A549 (cell line): ENCODE results near the gene POP4. TPM values are rescaled to one million over a fixed set of nuclear protein-coding genes. Genes with fewer than 3 reads are reported as not detected.

Experiments
- ATAC-seq, 2 experiments: fragments of 200-7000 bp in 1 of 2; fragments of >200 bp in 1 of 2; cut with Nextera tagmentation in 1 of 2; cut with Tn5 transposase in 1 of 2; 3 replicates each; pipeline versions ENCODE4 v1.8.0 to v1.9.1; 2018 to 2020; ENCODE audit warnings: mild to moderate bottlenecking in 1 of 2, moderate library complexity in 1 of 2
- CTCF ChIA-PET: fragments of 300-600 bp; sonication (Branson Sonifier 250); formaldehyde crosslinking; extraction: SDS; loops from one replicate; lab custom pipeline; 2021; ENCODE audit warnings: antibody characterized with exemption, inconsistent platforms; lab: Yijun Ruan, JAX
- POLR2A ChIA-PET: fragments of 350-600 bp; formaldehyde crosslinking; extraction: SDS; loops from one replicate; lab custom pipeline; 2021; ENCODE audit warnings: antibody characterized with exemption, inconsistent platforms; lab: Yijun Ruan, JAX
- DNase-seq, 2 experiments: peaks; one replicate each; pipeline versions ENCODE4 v3.0.0 to v3.0.0-alpha.2; 2011 to 2016; ENCODE audit warnings: low read depth in 1 of 2, low spot score in 1 of 2
- FAIRE-seq: peaks from 2 replicates; lab custom pipeline; 2011; peaks lifted over from hg19 to GRCh38; lab: Jason Lieb, UNC
- H3K27ac ChIP-seq, 2 experiments: fragments of >200 bp; sonication (Bioruptor Twin); formaldehyde crosslinking; 3 replicates each; pipeline ENCODE4 v1.5.1; 2016 to 2017
- H3K4me1 ChIP-seq: fragments of >200 bp; sonication (Bioruptor Twin); formaldehyde crosslinking; 3 replicates; pipeline ENCODE4 v1.6.1; 2016
- H3K4me2 ChIP-seq: fragments of >200 bp; sonication (Bioruptor Twin); formaldehyde crosslinking; 3 replicates; pipeline ENCODE4 v1.6.1; 2016
- H3K4me3 ChIP-seq: fragments of >200 bp; sonication (Bioruptor Twin); formaldehyde crosslinking; 3 replicates; pipeline ENCODE4 v1.5.1; 2016
- H3K9me3 ChIP-seq: fragments of >200 bp; sonication (Bioruptor Twin); formaldehyde crosslinking; 3 replicates; pipeline ENCODE4 v1.6.1; 2016
- EHMT2 ChIP-seq: fragments of 200-600 bp; sonication (generic); IDR thresholded peaks from 2 replicates; pipeline ENCODE4 v1.6.1; 2016; ENCODE audit warnings: antibody characterized with exemption, low read depth, mild to moderate bottlenecking, moderate library complexity
- HOXB13 ChIP-seq: fragments of 250-450 bp; sonication (Bioruptor Pico); IDR thresholded peaks from 2 replicates; pipeline ENCODE4 v1.5.0; 2020; ENCODE audit warnings: low read depth, mild to moderate bottlenecking, moderate library complexity
- KDM1A ChIP-seq: fragments of 200-600 bp; sonication (generic); IDR thresholded peaks from 2 replicates; pipeline ENCODE4 v1.6.1; 2016; ENCODE audit warnings: low read depth, mild to moderate bottlenecking
- MYC ChIP-seq: IDR thresholded peaks from 2 replicates; pipeline ENCODE4 v1.6.1; 2012; ENCODE audit warnings: mild to moderate bottlenecking, inconsistent platforms, low read length, improper control_type of control experiment, borderline replicate concordance
- NFE2L2 ChIP-seq: fragments of 150-350 bp; conservative IDR thresholded peaks from 2 replicates; pipeline ENCODE4 v1.6.1; 2014; ENCODE audit warnings: low read length
- NPAS2 ChIP-seq: fragments of 250-450 bp; sonication (Bioruptor Pico); IDR thresholded peaks from 2 replicates; pipeline ENCODE4 v1.8.0; 2022; ENCODE audit warnings: mild to moderate bottlenecking, moderate library complexity, borderline replicate concordance
- RNF2 ChIP-seq: fragments of 200-600 bp; sonication (generic); IDR thresholded peaks from 2 replicates; pipeline ENCODE4 v1.6.1; 2016; ENCODE audit warnings: low read depth, mild to moderate bottlenecking, antibody characterized with exemption, moderate library complexity, borderline replicate concordance
- SMC3 ChIP-seq: fragments of >200 bp; sonication (Bioruptor Twin); formaldehyde crosslinking; IDR thresholded peaks from 3 replicates; pipeline ENCODE4 v1.6.1; 2018; ENCODE audit warnings: inconsistent platforms
- TP53 ChIP-seq: fragments of 250-450 bp; sonication (Bioruptor Pico); IDR thresholded peaks from 2 replicates; pipeline ENCODE4 v1.5.0; 2021; ENCODE audit warnings: mild to moderate bottlenecking, moderate library complexity
- ZC3H11A ChIP-seq: fragments of 450-650 bp; IDR thresholded peaks from 2 replicates; pipeline ENCODE4 v1.6.1; 2014; ENCODE audit warnings: antibody characterized with exemption, mild to moderate bottlenecking
- ZFP36 ChIP-seq: fragments of 450-650 bp; IDR thresholded peaks from 2 replicates; pipeline ENCODE4 v1.6.1; 2014; ENCODE audit warnings: borderline replicate concordance; ENCODE audit not compliant: partially characterized antibody
- WGBS: methylation state at CpG from one replicate; pipeline ENCODE4 v1.1.6; 2017; ENCODE audit errors: missing lambda C conversion rate; 5-methylcytosine and 5-hydroxymethylcytosine counted together
- polyA plus RNA-seq, 4 experiments: library from polyadenylated mRNA; depleted of rRNA in 3 of 4; stranded (reverse); fragments of >200 nt; fragmentation: RNase III in 1 of 4; extraction: RNeasy Plus Mini Kit Qiagen cat#74134 plus additional on column Dnase treatment in 1 of 4; gene quantifications; 2 replicates in 3 of 4; 3 replicates in 1 of 4; pipeline ENCODE4 v1.2.3, GENCODE V29; 2011 to 2017
- TF ChIP-seq, protein P1 (sequence below): IDR thresholded peaks from 2 replicates; pipeline ENCODE4 v1.6.1; 2012
- TF ChIP-seq, protein P2 (sequence below): fragments of >200 bp; sonication (Bioruptor Twin); formaldehyde crosslinking; IDR thresholded peaks from 3 replicates; pipeline ENCODE4 v1.5.1; 2016
- TF ChIP-seq, protein P3 (sequence below): fragments of 150-350 bp; IDR thresholded peaks from 2 replicates; pipeline ENCODE4 v1.6.1; 2014; ENCODE audit warnings: low read depth, mild to moderate bottlenecking, low read length
- TF ChIP-seq, protein P4 (sequence below): fragments of 450-650 bp; IDR thresholded peaks from 2 replicates; pipeline ENCODE4 v1.6.1; 2014; ENCODE audit warnings: antibody characterized with exemption
- TF ChIP-seq, protein P5 (sequence below): fragments of 250-450 bp; sonication (Bioruptor Pico); IDR thresholded peaks from 2 replicates; pipeline ENCODE4 v1.5.0; 2021; ENCODE audit warnings: mild to moderate bottlenecking, moderate library complexity, borderline replicate concordance
- TF ChIP-seq, protein P6 (sequence below): fragments of 200-600 bp; sonication (generic); IDR thresholded peaks from 2 replicates; pipeline ENCODE4 v1.6.1; 2016; ENCODE audit warnings: antibody characterized with exemption, mild to moderate bottlenecking, moderate library complexity

Gene POP4
- polyA plus RNA-seq, 2 of the 4 experiments (the other 2 are of a cell fraction) = 202 to 208 TPM

DNA sequence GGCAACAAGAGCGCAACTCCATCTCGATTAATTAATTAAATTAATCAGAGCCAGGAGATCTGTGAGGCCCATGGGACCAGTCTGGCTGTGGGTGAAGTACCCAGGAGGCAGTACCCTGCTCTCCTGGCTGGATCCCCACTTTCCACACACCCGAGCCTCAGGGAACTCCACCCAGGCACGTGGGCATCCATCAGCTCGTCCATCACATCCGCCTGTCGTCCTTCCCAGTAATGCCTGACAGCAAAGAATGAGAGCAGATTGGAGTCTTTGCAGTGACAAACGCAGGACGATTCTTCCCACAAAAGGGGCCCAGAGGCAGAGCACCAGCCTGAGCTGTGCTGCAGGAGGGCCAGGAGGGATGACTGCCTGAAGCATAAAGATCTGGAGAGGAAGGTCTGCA lies 44.5 kb upstream of the POP4 start:
- Histone ChIP-seq H3K4me2 (no peak overlapping the region), H3K4me1 (no peaks in the 10 kb centered on the region), H3K4me3 (no peak overlapping the region), H3K9me3 (peaks cover 28% of the 10 kb centered on the region)
- no peak for ATAC-seq
- no peak for TF ChIP-seq RNF2
- no peak for TF ChIP-seq SMC3
- TF ChIP-seq ZC3H11A = no peak
- TF ChIP-seq, protein P1, sequence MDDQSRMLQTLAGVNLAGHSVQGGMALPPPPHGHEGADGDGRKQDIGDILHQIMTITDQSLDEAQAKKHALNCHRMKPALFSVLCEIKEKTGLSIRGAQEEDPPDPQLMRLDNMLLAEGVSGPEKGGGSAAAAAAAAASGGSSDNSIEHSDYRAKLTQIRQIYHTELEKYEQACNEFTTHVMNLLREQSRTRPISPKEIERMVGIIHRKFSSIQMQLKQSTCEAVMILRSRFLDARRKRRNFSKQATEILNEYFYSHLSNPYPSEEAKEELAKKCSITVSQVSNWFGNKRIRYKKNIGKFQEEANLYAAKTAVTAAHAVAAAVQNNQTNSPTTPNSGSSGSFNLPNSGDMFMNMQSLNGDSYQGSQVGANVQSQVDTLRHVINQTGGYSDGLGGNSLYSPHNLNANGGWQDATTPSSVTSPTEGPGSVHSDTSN = no peak
- TF ChIP-seq NFE2L2 = no peak
- no peak for TF ChIP-seq MYC
- TF ChIP-seq HOXB13 (CRISPR knock-in tag) = no peak
- TF ChIP-seq NPAS2 (CRISPR knock-in tag) = no peak
- TF ChIP-seq, protein P2, sequence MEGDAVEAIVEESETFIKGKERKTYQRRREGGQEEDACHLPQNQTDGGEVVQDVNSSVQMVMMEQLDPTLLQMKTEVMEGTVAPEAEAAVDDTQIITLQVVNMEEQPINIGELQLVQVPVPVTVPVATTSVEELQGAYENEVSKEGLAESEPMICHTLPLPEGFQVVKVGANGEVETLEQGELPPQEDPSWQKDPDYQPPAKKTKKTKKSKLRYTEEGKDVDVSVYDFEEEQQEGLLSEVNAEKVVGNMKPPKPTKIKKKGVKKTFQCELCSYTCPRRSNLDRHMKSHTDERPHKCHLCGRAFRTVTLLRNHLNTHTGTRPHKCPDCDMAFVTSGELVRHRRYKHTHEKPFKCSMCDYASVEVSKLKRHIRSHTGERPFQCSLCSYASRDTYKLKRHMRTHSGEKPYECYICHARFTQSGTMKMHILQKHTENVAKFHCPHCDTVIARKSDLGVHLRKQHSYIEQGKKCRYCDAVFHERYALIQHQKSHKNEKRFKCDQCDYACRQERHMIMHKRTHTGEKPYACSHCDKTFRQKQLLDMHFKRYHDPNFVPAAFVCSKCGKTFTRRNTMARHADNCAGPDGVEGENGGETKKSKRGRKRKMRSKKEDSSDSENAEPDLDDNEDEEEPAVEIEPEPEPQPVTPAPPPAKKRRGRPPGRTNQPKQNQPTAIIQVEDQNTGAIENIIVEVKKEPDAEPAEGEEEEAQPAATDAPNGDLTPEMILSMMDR = no peak
- TF ChIP-seq ZFP36 = no peak
- TF ChIP-seq, protein P3, sequence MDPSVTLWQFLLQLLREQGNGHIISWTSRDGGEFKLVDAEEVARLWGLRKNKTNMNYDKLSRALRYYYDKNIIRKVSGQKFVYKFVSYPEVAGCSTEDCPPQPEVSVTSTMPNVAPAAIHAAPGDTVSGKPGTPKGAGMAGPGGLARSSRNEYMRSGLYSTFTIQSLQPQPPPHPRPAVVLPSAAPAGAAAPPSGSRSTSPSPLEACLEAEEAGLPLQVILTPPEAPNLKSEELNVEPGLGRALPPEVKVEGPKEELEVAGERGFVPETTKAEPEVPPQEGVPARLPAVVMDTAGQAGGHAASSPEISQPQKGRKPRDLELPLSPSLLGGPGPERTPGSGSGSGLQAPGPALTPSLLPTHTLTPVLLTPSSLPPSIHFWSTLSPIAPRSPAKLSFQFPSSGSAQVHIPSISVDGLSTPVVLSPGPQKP = no peak
- TF ChIP-seq KDM1A = no peak
- TF ChIP-seq TP53 = no peak
- TF ChIP-seq, protein P4, sequence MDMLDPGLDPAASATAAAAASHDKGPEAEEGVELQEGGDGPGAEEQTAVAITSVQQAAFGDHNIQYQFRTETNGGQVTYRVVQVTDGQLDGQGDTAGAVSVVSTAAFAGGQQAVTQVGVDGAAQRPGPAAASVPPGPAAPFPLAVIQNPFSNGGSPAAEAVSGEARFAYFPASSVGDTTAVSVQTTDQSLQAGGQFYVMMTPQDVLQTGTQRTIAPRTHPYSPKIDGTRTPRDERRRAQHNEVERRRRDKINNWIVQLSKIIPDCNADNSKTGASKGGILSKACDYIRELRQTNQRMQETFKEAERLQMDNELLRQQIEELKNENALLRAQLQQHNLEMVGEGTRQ = no peak
- TF ChIP-seq, protein P5, sequence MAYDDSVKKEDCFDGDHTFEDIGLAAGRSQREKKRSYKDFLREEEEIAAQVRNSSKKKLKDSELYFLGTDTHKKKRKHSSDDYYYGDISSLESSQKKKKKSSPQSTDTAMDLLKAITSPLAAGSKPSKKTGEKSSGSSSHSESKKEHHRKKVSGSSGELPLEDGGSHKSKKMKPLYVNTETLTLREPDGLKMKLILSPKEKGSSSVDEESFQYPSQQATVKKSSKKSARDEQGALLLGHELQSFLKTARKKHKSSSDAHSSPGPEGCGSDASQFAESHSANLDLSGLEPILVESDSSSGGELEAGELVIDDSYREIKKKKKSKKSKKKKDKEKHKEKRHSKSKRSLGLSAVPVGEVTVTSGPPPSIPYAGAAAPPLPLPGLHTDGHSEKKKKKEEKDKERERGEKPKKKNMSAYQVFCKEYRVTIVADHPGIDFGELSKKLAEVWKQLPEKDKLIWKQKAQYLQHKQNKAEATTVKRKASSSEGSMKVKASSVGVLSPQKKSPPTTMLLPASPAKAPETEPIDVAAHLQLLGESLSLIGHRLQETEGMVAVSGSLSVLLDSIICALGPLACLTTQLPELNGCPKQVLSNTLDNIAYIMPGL (CRISPR knock-in tag) = no peak
- TF ChIP-seq, protein P6, sequence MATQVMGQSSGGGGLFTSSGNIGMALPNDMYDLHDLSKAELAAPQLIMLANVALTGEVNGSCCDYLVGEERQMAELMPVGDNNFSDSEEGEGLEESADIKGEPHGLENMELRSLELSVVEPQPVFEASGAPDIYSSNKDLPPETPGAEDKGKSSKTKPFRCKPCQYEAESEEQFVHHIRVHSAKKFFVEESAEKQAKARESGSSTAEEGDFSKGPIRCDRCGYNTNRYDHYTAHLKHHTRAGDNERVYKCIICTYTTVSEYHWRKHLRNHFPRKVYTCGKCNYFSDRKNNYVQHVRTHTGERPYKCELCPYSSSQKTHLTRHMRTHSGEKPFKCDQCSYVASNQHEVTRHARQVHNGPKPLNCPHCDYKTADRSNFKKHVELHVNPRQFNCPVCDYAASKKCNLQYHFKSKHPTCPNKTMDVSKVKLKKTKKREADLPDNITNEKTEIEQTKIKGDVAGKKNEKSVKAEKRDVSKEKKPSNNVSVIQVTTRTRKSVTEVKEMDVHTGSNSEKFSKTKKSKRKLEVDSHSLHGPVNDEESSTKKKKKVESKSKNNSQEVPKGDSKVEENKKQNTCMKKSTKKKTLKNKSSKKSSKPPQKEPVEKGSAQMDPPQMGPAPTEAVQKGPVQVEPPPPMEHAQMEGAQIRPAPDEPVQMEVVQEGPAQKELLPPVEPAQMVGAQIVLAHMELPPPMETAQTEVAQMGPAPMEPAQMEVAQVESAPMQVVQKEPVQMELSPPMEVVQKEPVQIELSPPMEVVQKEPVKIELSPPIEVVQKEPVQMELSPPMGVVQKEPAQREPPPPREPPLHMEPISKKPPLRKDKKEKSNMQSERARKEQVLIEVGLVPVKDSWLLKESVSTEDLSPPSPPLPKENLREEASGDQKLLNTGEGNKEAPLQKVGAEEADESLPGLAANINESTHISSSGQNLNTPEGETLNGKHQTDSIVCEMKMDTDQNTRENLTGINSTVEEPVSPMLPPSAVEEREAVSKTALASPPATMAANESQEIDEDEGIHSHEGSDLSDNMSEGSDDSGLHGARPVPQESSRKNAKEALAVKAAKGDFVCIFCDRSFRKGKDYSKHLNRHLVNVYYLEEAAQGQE = no peak
- no peak for TF ChIP-seq EHMT2
- TF ChIP-seq, all 56 proteins: peak for 0
- POLR2A ChIA-PET = interaction anchor here (1.1 kb wide), 1 partner anchor 45 kb away, joined by 5 read pairs; the partner anchor contains the start of gene POP4
- CTCF ChIA-PET = no interaction called here
- FAIRE-seq (no peak), DNase-seq (no peak)
- H3K27ac ChIP-seq = no peak overlapping the region
- 14% methylated on average over 9 of the region's 9 CpGs for WGBS
